B cell (primary cell): ENCODE measurements around the gene MYF5. TPM values are rescaled to one million over a fixed set of nuclear protein-coding genes. Genes with fewer than 3 reads are reported as not detected.

Source experiments
- ATAC-seq: fragments of 200-7000 bp; cut with Tn5 transposase; one replicate; pipeline ENCODE4 v1.10.0; 2021; ENCODE audit warnings: low read depth, mild to moderate bottlenecking, moderate number of reproducible peaks, moderate library complexity
- CTCF ChIA-PET: fragments of 350-600 bp; sonication (Branson Sonifier 250); formaldehyde crosslinking; loops from one replicate; lab custom pipeline; 2021; ENCODE audit warnings: antibody characterized with exemption, inconsistent platforms; lab: Charles Lee
- POLR2A ChIA-PET: fragments of 350-600 bp; sonication (Branson Sonifier 250); formaldehyde crosslinking; loops from one replicate; lab custom pipeline; 2021; ENCODE audit warnings: antibody characterized with exemption; lab: Charles Lee
- DNase-seq: peaks from one replicate; pipeline ENCODE4 v3.0.0; 2013
- H2AFZ ChIP-seq: 2 replicates; pipeline ENCODE4 v1.6.1; 2012; ENCODE audit warnings: mild to moderate bottlenecking, low read depth, low read length; ENCODE audit not compliant: insufficient read depth, poor library complexity, severe bottlenecking
- H3K27ac ChIP-seq, 2 donors: 1 replicate in 1 of 2; 2 replicates in 1 of 2; pipeline ENCODE4 v1.5.1; 2012 to 2013; ENCODE audit warnings: low read length in 2 of 2, mild to moderate bottlenecking in 2 of 2, moderate library complexity in 1 of 2
- H3K27me3 ChIP-seq, 4 experiments: fragments of 200-600 bp in 1 of 4; sonication (generic) in 1 of 4; replicated peaks in 1 of 4; 1 replicate in 2 of 4; 2 replicates in 2 of 4; pipeline versions ENCODE4 v1.6.1 to v1.7.0; 2013 to 2016; ENCODE audit warnings: low read length in 3 of 4, mild to moderate bottlenecking in 2 of 4, mixed read lengths in 1 of 4, moderate library complexity in 1 of 4; ENCODE audit not compliant: insufficient read depth in 4 of 4, control insufficient read depth in 3 of 4; ENCODE audit errors: control extremely low read depth in 1 of 4
- H3K36me3 ChIP-seq, 2 experiments: replicated peaks in 1 of 2; 1 replicate in 1 of 2; 2 replicates in 1 of 2; pipeline versions ENCODE4 v1.6.1 to v1.7.1; 2013; ENCODE audit warnings: low read length in 1 of 2; ENCODE audit not compliant: insufficient read depth in 2 of 2, control insufficient read depth in 1 of 2; ENCODE audit errors: control extremely low read depth in 1 of 2, extremely low read depth in 1 of 2
- H3K4me1 ChIP-seq, 2 donors: fragments of 200-600 bp in 1 of 2; sonication (generic) in 1 of 2; 1 replicate in 1 of 2; 2 replicates in 1 of 2; pipeline versions ENCODE4 v1.5.1 to v1.6.1; 2013 to 2017; ENCODE audit warnings: low read length in 2 of 2; ENCODE audit not compliant: control insufficient read depth in 2 of 2, insufficient read depth in 2 of 2
- H3K4me2 ChIP-seq: replicated peaks from 2 replicates; pipeline ENCODE3; 2012; ENCODE audit warnings: mild to moderate bottlenecking, low read depth, low read length; ENCODE audit not compliant: poor library complexity, severe bottlenecking
- H3K4me3 ChIP-seq, 5 experiments: fragments of 200-600 bp in 1 of 5; sonication (generic) in 1 of 5; 1 replicate in 3 of 5; 2 replicates in 2 of 5; pipeline versions ENCODE4 v1.5.1 to v1.7.0; 2011 to 2016; ENCODE audit warnings: low read length in 4 of 5, mild to moderate bottlenecking in 4 of 5, low read depth in 2 of 5, control low read depth in 1 of 5, moderate library complexity in 1 of 5; ENCODE audit not compliant: insufficient read depth in 1 of 5; ENCODE audit errors: control extremely low read depth in 1 of 5, extremely low read depth in 1 of 5
- H3K79me2 ChIP-seq: fragments of 200-600 bp; sonication (generic); one replicate; pipeline ENCODE4 v1.6.0; 2016; ENCODE audit warnings: low read length; ENCODE audit not compliant: control insufficient read depth, insufficient read depth
- H3K9ac ChIP-seq: fragments of 200-600 bp; sonication (generic); 2 replicates; pipeline ENCODE4 v1.6.1; 2017; ENCODE audit warnings: mild to moderate bottlenecking, low read length, moderate library complexity
- H3K9me3 ChIP-seq, 3 donors: one replicate each; pipeline versions ENCODE4 v1.6.1 to v1.7.1; 2013; ENCODE audit warnings: low read length in 2 of 3; ENCODE audit not compliant: control insufficient read depth in 2 of 3, insufficient read depth in 1 of 3; ENCODE audit errors: control extremely low read depth in 1 of 3
- H4K20me1 ChIP-seq: 2 replicates; pipeline ENCODE4 v1.6.0; 2012; ENCODE audit warnings: mild to moderate bottlenecking, low read length; ENCODE audit not compliant: insufficient read depth, control insufficient read depth, poor library complexity, severe bottlenecking
- H3K27ac Mint-ChIP-seq: one replicate; pipeline ENCODE4 v1.8.0; 2021; ENCODE audit warnings: mixed read lengths
- H3K27me3 Mint-ChIP-seq: one replicate; pipeline ENCODE4 v1.8.0; 2021; ENCODE audit warnings: mixed read lengths
- H3K4me1 Mint-ChIP-seq: one replicate; pipeline ENCODE4 v1.8.0; 2021; ENCODE audit warnings: mixed read lengths
- H3K4me3 Mint-ChIP-seq: one replicate; pipeline ENCODE4 v1.8.0; 2021; ENCODE audit warnings: mixed read lengths
- H3K9me3 Mint-ChIP-seq: one replicate; pipeline ENCODE4 v1.8.0; 2022; ENCODE audit warnings: mixed read lengths; ENCODE audit not compliant: insufficient read depth
- CTCF ChIP-seq: fragments of 200-600 bp; IDR thresholded peaks from one replicate; pipeline ENCODE4 v1.8.0; 2022; ENCODE audit warnings: antibody characterized with exemption, mild to moderate bottlenecking
- EZH2 ChIP-seq: IDR thresholded peaks from 2 replicates; pipeline ENCODE4 v1.6.1; 2012; ENCODE audit warnings: borderline replicate concordance, low read depth, mild to moderate bottlenecking, moderate library complexity, low read length; ENCODE audit not compliant: insufficient read depth, poor library complexity, severe bottlenecking
- WGBS: methylation state at CpG from one replicate; pipeline ENCODE4 v1.1.5; 2013; ENCODE audit warnings: missing lambda C conversion rate; ENCODE audit not compliant: insufficient coverage; 5-methylcytosine and 5-hydroxymethylcytosine counted together
- intact Hi-C: fragments of 100-400 bp; cut with micrococcal nuclease; formaldehyde crosslinking; loops from one replicate; pipeline ENCODE4 v1.10.0; 2022
- polyA plus RNA-seq: library from polyadenylated mRNA; depleted of rRNA; stranded (reverse); fragments of >200 nt; gene quantifications from 2 replicates; pipeline ENCODE4 v1.2.3, GENCODE V29; 2012
- total RNA-seq, 2 donors: library from RNA; stranded (reverse); fragments of 120-200 nt in 1 of 2; gene quantifications; 1 replicate in 1 of 2; 2 replicates in 1 of 2; pipeline versions ENCODE4 v1.2.3 to v1.2.4, GENCODE V29; 2013 to 2022

MYF5 gene
- total and polyA plus RNA-seq, 2 donors (not counting 1 experiment from before 2014, with no cell fraction given): not detected

- POLR2A ChIA-PET: no interaction called here
- Histone ChIP-seq H3K79me2 (no peaks in the 10 kb centered on the region), H3K4me2 (no peak overlapping the region), H3K27me3 (peaks cover 0 to 49% (median 15%) of the 10 kb centered on the region in 4 experiments), H3K27ac (no peak overlapping the region), H3K36me3 (no peaks in the 10 kb centered on the region), H4K20me1 (no peaks in the 10 kb centered on the region), H3K9me3 (peaks cover 0 to 22% (median 0%) of the 10 kb centered on the region in 3 donors), H3K4me1 (no peaks in the 10 kb centered on the region), H2AFZ (no peak overlapping the region), H3K4me3 (no peak overlapping the region), H3K9ac (no peak overlapping the region)
- TF ChIP-seq EZH2 (no peak), CTCF (no peak)
- Mint-ChIP-seq H3K27ac (no peak overlapping the region), H3K4me3 (no peak overlapping the region), H3K4me1 (peaks cover 2% of the 10 kb centered on the region), H3K9me3 (no peaks in the 10 kb centered on the region), H3K27me3 (peaks cover 65% of the 10 kb centered on the region)
- intact Hi-C loops: no loop called here
- no peak for DNase-seq
- CTCF ChIA-PET: no interaction called here
- ATAC-seq: no peak
Measured at GRCh38 chr12:80712866-80713265, 3.8 kb upstream of the MYF5 start.

- Histone ChIP-seq H3K36me3 (no peaks in the 10 kb centered on the region), H3K4me1 (no peaks in the 10 kb centered on the region), H4K20me1 (no peaks in the 10 kb centered on the region), H3K9me3 (peaks cover 0 to 19% (median 0%) of the 10 kb centered on the region in 3 donors), H3K27ac (no peak overlapping the region), H3K27me3 (peaks cover 0 to 46% (median 12%) of the 10 kb centered on the region in 4 experiments), H3K4me3 (no peak overlapping the region), H3K4me2 (no peak overlapping the region), H3K79me2 (no peaks in the 10 kb centered on the region), H2AFZ (no peak overlapping the region), H3K9ac (no peak overlapping the region)
- H3K4me1 Mint-ChIP-seq: peaks cover 2% of the 10 kb centered on the region
- H3K9me3 Mint-ChIP-seq: no peaks in the 10 kb centered on the region
- no peak for ATAC-seq
- intact Hi-C loops: no loop called here
- TF ChIP-seq EZH2 (no peak), CTCF (no peak)
- no peak for DNase-seq
- no peak overlapping the region for H3K27ac Mint-ChIP-seq
- H3K27me3 Mint-ChIP-seq: peaks cover 68% of the 10 kb centered on the region
- H3K4me3 Mint-ChIP-seq: no peak overlapping the region
- CTCF ChIA-PET: no interaction called here
- WGBS: 43% methylated on average over 1 of the region's 4 CpGs
- POLR2A ChIA-PET: no interaction called here
Measured at GRCh38 chr12:80713419-80713818, 3.3 kb upstream of the MYF5 start.
